ENCODE results near the gene HDAC10.

DNA sequence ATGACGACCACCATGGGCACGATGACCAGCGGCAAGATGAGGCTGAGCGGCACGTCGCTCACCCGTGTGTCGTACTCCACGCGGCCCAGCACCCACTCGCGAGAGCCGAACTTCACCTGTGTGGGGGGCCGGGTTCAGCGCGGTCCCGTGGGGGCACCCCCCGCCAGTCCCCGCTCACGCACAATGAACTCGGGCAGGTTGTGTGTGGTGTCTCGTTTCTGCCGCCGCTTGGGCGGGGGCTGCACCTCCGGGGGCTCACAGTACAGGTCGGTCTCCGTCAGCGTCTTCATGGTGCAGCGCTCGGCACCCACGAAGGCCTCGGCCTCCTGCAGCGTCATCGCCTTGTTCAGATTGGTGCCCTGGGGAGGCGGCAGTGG is 30.3 kb upstream of the HDAC10 start:
- TF ChIP-seq, protein P1, sequence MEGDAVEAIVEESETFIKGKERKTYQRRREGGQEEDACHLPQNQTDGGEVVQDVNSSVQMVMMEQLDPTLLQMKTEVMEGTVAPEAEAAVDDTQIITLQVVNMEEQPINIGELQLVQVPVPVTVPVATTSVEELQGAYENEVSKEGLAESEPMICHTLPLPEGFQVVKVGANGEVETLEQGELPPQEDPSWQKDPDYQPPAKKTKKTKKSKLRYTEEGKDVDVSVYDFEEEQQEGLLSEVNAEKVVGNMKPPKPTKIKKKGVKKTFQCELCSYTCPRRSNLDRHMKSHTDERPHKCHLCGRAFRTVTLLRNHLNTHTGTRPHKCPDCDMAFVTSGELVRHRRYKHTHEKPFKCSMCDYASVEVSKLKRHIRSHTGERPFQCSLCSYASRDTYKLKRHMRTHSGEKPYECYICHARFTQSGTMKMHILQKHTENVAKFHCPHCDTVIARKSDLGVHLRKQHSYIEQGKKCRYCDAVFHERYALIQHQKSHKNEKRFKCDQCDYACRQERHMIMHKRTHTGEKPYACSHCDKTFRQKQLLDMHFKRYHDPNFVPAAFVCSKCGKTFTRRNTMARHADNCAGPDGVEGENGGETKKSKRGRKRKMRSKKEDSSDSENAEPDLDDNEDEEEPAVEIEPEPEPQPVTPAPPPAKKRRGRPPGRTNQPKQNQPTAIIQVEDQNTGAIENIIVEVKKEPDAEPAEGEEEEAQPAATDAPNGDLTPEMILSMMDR (IDR thresholded peaks at IDR 0.05), result no peak
- no peak for TF ChIP-seq POLR2A (IDR thresholded peaks at IDR 0.05)

Measured in body of pancreas (tissue), 4 donors.